ENCODE results near the gene GTF2H3.

GRCh38 chr12:123645878-123646277 lies 12.2 kb downstream of the GTF2H3 start:
- TF ChIP-seq, protein P1, sequence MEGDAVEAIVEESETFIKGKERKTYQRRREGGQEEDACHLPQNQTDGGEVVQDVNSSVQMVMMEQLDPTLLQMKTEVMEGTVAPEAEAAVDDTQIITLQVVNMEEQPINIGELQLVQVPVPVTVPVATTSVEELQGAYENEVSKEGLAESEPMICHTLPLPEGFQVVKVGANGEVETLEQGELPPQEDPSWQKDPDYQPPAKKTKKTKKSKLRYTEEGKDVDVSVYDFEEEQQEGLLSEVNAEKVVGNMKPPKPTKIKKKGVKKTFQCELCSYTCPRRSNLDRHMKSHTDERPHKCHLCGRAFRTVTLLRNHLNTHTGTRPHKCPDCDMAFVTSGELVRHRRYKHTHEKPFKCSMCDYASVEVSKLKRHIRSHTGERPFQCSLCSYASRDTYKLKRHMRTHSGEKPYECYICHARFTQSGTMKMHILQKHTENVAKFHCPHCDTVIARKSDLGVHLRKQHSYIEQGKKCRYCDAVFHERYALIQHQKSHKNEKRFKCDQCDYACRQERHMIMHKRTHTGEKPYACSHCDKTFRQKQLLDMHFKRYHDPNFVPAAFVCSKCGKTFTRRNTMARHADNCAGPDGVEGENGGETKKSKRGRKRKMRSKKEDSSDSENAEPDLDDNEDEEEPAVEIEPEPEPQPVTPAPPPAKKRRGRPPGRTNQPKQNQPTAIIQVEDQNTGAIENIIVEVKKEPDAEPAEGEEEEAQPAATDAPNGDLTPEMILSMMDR (IDR thresholded peaks at IDR 0.05): no peak
- no peak for TF ChIP-seq EP300 (IDR thresholded peaks at IDR 0.05; ENCODE audit: borderline replicate concordance in 1 of 2, low read depth in 1 of 2, low read length in 1 of 2)
- no peak for TF ChIP-seq FOXM1 (IDR thresholded peaks at IDR 0.05; ENCODE audit: low read depth)
- TF ChIP-seq NRF1 (IDR thresholded peaks at IDR 0.05; ENCODE audit: low read depth, low read length): no peak
- no peak for TF ChIP-seq POLR2AphosphoS5 (IDR thresholded peaks at IDR 0.05; ENCODE audit: low read depth, low read length)
- no peak for TF ChIP-seq SMC3 (IDR thresholded peaks at IDR 0.05; ENCODE audit: low read depth, low read length)
- no peak for TF ChIP-seq TAF1 (IDR thresholded peaks at IDR 0.05; ENCODE audit: borderline replicate concordance, low read depth, low read length)
- no peak for TF ChIP-seq NFIC (IDR thresholded peaks at IDR 0.05; ENCODE audit: borderline replicate concordance)
- TF ChIP-seq ELF1 (IDR thresholded peaks at IDR 0.05): no peak
- no peak for TF ChIP-seq FOSL2 (IDR thresholded peaks at IDR 0.05; ENCODE audit: borderline replicate concordance, low read depth)

Data from SK-N-SH (cell line).